Fibroblast of mammary gland (primary cell): ENCODE measurements around the gene WDR26.

Experiments used
- DNase-seq: peaks from one replicate; pipeline ENCODE4 v3.0.0-alpha.2; 2010; ENCODE audit warnings: low read depth
- H3K4me3 ChIP-seq: 2 replicates; pipeline ENCODE4 v1.5.1; 2011; ENCODE audit warnings: low read depth, mild to moderate bottlenecking, low read length, moderate library complexity; ENCODE audit not compliant: control insufficient read depth
- TF ChIP-seq, protein P1 (sequence below): conservative IDR thresholded peaks from 2 replicates; pipeline ENCODE4 v1.5.1; 2011; ENCODE audit warnings: low read depth, low read length, inconsistent platforms; ENCODE audit not compliant: control insufficient read depth, insufficient read depth

The WDR26 gene

DNA sequence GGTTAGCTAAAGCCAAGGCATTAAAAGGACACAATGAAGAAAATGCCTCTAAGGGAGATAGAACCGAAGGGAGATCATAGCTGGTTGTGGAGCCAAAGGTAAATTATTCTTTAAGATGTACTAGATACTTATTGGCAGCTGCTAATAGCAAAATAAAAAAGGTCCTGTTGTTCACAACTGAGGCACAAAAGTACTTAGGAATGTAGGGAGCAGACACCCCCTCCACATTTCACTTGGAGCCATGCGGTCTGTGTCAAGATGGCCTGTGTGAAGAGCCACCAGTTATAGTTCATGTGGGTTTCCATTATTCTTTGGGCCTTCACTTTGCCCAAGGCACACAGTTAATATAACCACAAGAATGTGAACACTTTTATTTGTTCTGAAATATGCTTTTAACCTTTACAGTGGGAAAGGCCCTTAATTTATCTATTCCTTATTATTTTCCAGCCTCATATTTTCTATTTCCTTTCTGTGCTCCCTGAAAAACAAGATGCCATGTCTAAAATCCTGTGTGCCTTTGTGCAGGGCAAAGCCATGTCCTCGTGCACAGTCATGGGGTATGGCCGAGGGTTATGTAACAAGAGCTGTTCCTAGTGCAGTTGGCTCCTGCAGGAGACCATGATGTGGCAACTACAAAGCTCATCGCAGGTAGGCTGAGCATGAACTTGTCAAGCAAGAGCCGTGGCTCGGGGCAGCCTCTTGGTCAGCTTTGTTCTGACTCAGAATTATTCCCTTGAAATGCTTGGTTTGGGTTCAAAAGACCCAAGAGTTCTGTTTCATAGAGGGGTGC is 16.2 kb upstream of the WDR26 start:
- H3K4me3 ChIP-seq, result no peak overlapping the region
- TF ChIP-seq, protein P1, sequence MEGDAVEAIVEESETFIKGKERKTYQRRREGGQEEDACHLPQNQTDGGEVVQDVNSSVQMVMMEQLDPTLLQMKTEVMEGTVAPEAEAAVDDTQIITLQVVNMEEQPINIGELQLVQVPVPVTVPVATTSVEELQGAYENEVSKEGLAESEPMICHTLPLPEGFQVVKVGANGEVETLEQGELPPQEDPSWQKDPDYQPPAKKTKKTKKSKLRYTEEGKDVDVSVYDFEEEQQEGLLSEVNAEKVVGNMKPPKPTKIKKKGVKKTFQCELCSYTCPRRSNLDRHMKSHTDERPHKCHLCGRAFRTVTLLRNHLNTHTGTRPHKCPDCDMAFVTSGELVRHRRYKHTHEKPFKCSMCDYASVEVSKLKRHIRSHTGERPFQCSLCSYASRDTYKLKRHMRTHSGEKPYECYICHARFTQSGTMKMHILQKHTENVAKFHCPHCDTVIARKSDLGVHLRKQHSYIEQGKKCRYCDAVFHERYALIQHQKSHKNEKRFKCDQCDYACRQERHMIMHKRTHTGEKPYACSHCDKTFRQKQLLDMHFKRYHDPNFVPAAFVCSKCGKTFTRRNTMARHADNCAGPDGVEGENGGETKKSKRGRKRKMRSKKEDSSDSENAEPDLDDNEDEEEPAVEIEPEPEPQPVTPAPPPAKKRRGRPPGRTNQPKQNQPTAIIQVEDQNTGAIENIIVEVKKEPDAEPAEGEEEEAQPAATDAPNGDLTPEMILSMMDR, result no peak
- no peak for DNase-seq

DNA sequence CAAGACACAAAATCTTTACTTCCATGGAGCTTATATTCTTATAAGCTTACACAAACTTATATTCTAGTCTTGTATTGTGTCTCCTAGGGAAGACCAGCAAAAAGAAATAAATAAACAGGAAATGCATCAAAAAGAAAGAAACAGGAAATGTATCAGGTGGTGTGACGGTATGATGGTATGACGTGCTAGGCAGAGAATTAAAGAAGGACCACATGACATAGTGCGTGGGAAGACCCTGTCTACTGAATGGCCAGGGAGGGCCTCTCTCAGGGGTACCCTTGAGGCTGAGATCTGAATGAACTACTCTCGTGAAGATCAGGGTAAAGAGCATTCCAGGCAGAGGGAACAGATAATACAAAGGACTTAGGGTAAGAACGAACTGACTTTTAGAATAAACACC is 15.6 kb upstream of the WDR26 start:
- TF ChIP-seq, protein P1, result no peak
- DNase-seq, result no peak
- H3K4me3 ChIP-seq, result no peak overlapping the region

DNA sequence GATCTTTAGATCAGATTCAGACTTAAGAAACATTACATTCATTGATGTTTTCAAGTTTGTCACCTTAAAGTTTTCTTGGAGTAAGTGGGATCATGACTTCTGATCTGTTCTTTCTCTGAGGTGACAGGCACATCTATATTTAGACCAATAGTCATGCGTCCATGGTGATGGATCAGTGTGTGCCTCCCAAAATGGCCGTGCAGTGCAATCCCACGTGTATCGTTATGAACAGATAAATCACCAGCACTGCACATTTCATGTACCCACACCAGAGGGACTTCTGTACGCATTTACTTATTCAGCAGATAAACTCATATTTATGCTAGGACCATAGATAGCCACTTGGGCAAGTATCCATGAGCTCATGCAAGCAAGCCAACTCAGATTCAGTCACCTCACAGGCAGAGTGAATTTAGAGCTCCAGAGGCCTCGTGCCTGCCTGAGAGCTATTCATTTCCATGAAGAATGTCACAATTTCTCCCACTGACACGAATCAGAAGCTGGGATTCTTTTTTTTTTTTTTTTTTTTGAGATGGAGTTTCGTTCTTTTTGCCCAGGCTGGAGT is 13.9 kb upstream of the WDR26 start:
- TF ChIP-seq, protein P1, result no peak
- DNase-seq, result peak; percentile 32
- no peak overlapping the region for H3K4me3 ChIP-seq

DNA sequence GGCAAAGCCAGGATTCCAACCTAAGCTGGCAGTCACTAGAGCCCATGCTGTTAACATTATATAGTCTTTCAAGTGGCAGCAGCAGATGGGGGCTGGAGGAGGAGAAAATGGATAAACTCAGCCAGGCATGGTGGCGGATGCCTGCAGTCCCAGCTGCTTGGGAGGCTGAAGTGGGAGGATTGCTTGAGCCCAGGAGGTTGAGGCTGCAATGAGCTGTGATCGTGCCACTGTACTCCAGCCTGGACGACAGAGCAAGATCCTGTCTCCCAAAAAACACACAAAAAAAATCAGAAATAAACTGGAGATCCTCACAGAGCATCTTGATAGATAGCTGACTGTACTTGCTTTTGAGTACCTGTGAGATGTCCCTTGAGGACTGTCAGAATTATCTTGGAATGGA is 13.4 kb upstream of the WDR26 start:
- DNase-seq, result no peak
- H3K4me3 ChIP-seq, result no peak overlapping the region
- TF ChIP-seq, protein P1, result no peak

DNA sequence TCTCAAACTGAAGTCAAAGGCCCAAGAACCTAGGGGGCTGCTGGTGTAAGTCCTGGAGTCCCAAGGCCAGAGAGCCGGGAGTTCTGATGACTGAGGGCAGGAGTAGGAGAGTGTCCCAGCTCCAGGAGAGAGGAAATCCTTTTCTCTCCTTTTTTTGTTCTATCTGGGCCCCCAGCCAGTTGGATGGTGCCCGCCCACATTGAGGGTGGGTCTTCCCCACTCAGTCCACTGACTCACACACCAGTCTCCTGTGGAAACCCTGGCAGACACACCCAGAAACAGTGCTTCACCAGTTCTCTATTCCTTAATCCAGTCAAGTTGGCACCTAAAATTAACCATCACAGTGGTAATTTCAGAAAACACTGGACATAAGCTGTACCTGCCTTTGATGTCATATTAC is 12.7 kb upstream of the WDR26 start:
- TF ChIP-seq, protein P1, result no peak
- H3K4me3 ChIP-seq, result no peak overlapping the region
- DNase-seq, result peak; percentile 79

DNA sequence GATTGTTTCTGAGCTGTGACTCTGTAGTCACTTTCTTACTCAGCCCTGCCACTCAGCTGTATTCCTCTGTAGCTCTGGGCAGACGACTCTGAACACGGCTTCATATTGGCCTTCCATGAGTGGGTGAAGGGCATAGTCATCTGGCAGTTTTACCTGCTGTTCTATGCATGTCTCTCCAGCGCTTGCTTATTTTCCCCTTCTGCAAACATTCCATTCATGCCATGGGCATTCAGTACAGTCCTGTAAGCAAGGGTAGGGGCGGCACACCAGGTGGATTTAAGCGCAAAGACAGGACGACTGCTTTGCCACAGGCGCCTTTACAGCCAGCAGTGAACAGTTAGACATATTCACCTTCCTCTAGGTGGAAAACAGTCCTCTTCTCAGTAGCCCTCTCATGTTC is 4.4 kb upstream of the WDR26 start:
- no peak overlapping the region for H3K4me3 ChIP-seq
- DNase-seq, result no peak
- TF ChIP-seq, protein P1, result no peak
